ENCODE results near the gene ZCCHC8. TPM values are rescaled to one million over a fixed set of nuclear protein-coding genes. Genes with fewer than 3 reads are reported as not detected.
"Not testable (repeated sequence)": the region's sequence is repeated elsewhere in the genome, so short reads cannot be mapped to it uniquely, and the experiment has no call there.

ZCCHC8 gene
- total RNA-seq, 1 donor from 2014 or later: 9.0 TPM

GRCh38 chr12:122447825-122448224 is 52.9 kb downstream of the ZCCHC8 start:
- intact Hi-C loops (cut with micrococcal nuclease); DNase-seq; ATAC-seq: not testable (repeated sequence)

DNA sequence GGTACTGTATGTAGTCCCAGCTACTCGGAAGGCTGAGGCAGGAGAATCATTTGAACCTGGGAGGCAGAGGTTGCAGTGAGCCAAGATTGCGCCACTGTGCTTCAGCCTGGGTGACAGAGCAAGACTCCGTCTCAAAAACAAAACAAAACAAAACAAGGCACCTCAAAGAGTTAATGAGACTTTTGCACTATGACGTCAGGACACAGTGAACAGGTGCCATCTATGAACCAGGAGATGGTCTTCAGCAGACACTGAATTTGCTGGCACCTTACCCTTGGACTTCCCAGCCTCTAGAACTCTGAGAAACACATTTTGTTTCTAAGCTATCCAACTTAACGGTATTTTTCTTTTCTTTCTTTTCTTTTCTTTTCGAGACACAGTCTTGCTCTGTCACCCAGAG is 54.3 kb downstream of the ZCCHC8 start:
- ATAC-seq; intact Hi-C loops (cut with micrococcal nuclease); DNase-seq: not testable (repeated sequence)

DNA sequence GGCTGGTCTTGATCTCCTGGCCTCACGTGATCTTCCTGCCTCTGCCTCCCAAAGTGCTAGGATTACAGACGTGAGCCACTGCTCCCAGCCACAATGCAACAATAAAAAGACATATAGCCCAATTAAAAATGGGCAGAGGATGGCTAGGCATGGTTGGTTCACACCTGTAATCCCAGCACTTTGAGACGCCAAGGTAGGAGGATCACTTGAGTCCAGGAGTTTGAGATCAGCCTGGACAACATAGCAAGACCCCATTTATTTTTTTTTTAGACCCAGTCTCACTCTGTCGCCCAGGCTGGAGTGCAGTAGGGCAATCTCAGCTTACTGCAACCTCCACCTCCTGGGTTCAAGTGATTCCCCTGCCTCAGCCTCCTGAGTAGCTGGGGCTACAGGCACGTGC is 56.7 kb downstream of the ZCCHC8 start:
- ATAC-seq; intact Hi-C loops (cut with micrococcal nuclease): not testable (repeated sequence)

GRCh38 chr12:122438822-122439221 is 61.9 kb downstream of the ZCCHC8 start:
- DNase-seq; intact Hi-C loops (cut with micrococcal nuclease); ATAC-seq: not testable (repeated sequence)

More for the DNA sequence above, 56.7 kb downstream of the ZCCHC8 start:
- DNase-seq: not testable (repeated sequence)

DNA sequence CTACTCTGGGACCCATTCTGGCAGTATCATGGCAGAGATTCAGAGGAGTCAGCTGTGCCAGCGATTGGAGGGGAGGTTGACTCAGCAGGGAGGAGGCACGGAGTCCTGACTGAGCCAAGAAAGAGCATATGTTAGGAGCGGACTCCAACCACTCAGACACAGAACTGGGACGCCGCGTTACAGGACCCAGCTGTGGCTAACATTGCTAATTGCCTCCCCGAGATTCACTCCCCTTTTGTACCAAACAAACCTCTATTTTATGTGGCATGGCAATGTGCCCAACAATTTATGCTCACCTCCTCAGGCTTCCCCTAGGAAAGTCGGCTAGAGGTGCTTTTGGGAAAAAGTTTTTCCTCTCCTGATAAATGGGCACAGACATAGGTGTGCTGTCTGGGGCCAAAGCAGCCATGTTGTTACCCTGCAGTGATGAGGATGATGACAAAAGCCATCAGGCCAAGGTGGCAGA is 63.0 kb downstream of the ZCCHC8 start:
- intact Hi-C loops (cut with micrococcal nuclease): no loop called here
- DNase-seq (peak; percentile 62), ATAC-seq (peak; percentile 97)

DNA sequence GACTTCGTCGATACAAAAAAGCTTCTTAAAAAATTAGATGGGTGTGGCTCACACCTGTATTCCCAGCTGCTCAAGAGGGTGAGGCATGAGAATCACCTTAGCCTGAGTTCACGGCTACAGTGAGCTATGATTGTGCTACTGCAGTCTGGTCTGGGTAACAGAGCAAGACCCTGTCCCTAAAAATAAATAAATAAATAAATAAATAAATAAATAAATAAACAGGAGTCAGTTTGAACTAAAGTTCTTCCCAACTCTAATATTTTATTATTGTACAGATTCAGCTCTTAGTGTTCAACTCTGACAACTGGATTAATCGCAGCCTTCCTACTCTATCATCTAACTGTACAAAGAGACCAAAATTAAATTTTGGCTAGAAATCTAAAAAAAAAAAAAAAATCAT is 65.5 kb downstream of the ZCCHC8 start:
- intact Hi-C loops (cut with micrococcal nuclease): no loop called here
- ATAC-seq (no peak), DNase-seq (no peak)

GRCh38 chr12:122429043-122429442 is 71.7 kb downstream of the ZCCHC8 start:
- ATAC-seq; intact Hi-C loops (cut with micrococcal nuclease); DNase-seq: not testable (repeated sequence)

GRCh38 chr12:122427403-122427802 is 73.3 kb downstream of the ZCCHC8 start:
- intact Hi-C loops (cut with micrococcal nuclease): no loop called here
- DNase-seq: no peak
- ATAC-seq: no peak

DNA sequence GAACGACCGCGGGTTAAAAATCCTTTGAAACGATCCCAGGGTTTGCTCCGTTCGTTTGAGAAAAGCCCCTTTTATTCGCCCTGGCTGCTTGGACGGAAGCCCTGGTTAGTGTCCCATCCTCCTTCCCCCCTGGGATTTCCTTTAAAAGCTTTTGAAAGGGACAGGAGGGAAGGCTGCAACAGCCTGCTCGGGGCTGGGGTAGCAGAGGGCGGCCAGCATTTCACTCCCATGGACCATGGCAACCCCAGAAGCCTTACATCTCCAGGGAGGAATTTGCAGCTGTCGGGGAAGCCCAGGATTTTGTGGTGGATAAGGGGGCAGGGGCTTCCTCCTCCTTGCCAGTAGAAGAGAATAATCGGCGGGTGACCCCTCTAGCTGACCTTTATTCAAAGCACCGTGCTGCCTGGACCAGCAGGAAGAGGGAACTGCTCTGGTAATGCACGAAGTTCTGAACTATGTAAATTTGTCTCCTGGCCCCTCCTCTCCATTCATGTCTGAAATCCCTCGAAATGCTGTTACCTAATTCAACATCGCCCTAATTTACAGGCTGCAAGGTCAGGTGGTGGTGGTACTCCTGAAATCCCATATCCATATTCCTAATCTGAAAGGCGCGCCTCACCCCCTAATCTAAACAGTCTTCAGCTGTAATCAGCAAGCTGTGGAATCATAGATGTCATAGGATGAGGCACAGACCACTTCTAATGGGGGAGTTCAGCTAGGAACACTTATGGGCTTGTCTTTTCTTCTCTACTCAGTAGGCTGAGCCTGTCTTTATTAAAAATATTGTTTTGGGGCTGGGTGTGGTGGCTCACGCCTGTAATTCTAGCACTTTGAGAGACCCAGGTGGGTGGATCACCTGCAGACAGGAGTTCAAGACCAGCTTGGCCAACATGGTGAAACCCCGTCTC is 77.2 kb downstream of the ZCCHC8 start:
- intact Hi-C loops (cut with micrococcal nuclease): no loop called here
- ATAC-seq: peak; percentile 3
- DNase-seq: peak; percentile 31

DNA sequence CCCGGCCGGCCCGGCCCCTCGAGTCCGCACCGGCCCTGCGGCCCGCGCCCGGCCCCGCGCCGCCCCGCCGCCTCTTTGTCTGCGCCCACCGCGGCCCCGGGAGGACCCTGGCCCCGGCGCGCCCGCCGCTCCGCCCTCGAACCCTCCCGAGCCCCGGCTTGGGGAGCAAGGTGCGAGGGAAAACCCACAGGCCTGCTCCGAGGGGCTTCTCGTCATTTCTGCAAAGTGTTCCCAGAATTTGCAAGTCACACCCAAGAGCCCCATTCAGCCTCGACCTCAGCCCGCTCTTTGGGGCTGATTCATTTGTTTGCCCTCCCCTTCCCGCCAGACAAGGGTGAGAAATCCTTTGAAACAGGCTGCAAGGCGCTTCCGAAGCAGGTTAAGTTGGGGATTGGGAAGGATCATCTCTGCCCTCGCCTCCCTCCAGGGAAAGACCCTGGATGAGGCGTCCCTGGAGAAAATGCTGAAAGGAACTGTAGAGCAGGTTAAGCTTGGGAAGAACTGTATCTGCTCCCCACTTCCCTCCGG is 77.9 kb downstream of the ZCCHC8 start:
- ATAC-seq (no peak), DNase-seq (no peak)
- intact Hi-C loops (cut with micrococcal nuclease): no loop called here

- ATAC-seq: peak; percentile 90
- intact Hi-C loops (cut with micrococcal nuclease): no loop called here
- peak; percentile 84 for DNase-seq
Observed at GRCh38 chr12:122421821-122422729, 78.7 kb downstream of the ZCCHC8 start, which contains the start of gene CLIP1. TSS of gene CLIP1 (minus strand) at chr12:122422669. CDS start at chr12:122380452, 42,217 bp downstream.

Other genes with a start within 250 kb of the ZCCHC8 start
- gene VPS33A, start 234.4 kb downstream of the ZCCHC8 start, total RNA-seq: 10.9 TPM
- 93.3 TPM for gene CLIP1, start 78.3 kb downstream of the ZCCHC8 start, total RNA-seq
- gene RSRC2, start 26.0 kb upstream of the ZCCHC8 start, total RNA-seq: 36.7 TPM
- gene KNTC1, start 26.3 kb upstream of the ZCCHC8 start, total RNA-seq: 3.5 TPM
- gene HCAR2, start 202.4 kb upstream of the ZCCHC8 start, total RNA-seq: 0.17 TPM
- gene HCAR3, start 215.9 kb upstream of the ZCCHC8 start, total RNA-seq: 0.12 TPM
- 0.12 TPM for gene HCAR1, start 229.9 kb upstream of the ZCCHC8 start, total RNA-seq

All from left ventricle myocardium superior (tissue), 1 donor.